Stimulated activated CD8-positive, alpha-beta memory T cell treated with anti-CD3 and anti-CD28 coated beads, Interleukin-7, amount 100 ng/mL, for 24 hours (primary cell): Measurements from ENCODE around the gene CNR1.

Source experiments
- DNase-seq: peaks from one replicate; pipeline ENCODE4 v3.0.0-alpha.2; 2020; ENCODE audit warnings: low read depth

Gene CNR1

DNA sequence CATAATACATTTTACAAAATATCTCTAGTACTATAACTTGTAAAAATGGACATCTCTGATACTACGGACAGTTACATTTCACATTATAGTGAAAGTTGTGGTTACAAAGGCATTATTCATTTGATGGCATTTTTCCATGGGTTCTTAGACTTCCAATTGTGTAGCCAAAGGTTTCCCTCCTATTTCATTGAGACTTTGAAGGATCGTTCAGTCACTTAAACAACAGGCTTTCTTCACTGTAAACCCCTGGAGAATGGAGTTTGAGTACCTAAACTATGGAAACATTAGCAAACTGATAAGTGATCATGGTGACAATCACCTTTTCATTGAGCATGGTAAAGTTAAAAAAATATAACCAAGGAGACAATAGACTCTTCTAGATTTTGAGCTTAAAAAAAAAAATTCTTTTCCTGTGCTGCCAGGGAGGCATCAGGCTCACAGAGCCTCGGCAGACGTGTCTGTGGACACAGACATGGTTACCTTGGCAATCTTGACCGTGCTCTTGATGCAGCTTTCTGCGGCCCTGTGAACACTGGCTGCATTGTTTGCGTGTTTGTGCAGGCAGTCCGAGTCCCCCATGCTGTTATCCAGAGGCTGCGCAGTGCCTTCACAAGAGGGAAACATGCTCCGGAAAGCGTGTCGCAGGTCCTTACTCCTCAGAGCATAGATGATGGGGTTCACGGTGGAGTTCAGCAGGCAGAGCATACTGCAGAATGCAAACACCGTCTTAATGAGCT is 22.6 kb downstream of the CNR1 start:
- DNase-seq, result no peak

DNA sequence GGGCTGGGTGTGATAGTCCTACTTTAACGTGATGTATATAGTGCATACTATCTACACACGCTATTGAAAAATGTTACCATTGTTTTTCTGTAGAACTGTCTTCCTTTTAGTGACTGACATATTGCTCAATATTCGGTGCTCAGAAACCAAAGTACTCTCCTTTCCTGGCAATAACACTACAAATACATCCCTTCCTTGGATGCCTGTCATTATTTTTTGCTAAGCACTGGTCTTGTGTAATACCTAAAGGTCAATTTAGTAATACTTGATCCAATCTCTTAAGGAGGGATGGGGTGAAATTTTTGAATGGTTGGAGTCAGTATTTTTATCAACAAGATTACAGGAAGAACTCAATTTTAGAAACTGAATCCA is 23.9 kb downstream of the CNR1 start:
- no peak for DNase-seq

DNA sequence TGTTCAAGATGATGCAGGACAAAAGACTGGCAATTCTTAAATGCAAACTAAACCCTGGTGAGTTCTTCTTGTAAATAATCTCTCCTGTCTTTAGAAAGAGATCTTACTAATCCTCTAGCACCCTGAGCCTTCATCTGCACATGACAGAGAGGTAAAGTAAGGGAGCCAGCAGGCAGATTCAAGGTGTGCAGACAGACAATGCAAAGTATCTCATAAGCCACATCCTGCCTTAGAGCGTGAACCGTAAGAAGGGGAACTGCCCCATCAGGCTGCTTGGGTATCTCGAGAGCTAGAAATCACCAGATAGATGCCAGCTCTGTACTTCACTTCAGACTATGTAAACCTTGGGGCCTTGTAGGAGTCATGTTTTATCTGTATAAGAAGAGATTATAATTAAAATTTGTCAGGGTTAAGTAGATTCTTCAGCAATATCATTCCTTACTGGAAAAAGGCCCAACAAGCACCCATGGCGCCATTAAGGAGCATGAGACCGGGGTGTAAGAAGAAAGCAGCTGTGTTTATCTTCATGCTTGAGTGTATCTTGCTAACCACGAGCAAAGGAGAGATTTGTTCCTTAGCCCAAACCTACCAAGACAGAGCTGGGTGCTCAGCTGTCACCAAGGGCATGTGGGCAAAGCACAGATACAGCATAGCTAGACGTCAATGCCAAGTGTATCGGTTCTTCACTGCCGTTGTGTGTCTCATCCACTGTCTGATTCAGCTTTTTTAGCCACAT is 24.4 kb downstream of the CNR1 start:
- DNase-seq, result no peak

DNA sequence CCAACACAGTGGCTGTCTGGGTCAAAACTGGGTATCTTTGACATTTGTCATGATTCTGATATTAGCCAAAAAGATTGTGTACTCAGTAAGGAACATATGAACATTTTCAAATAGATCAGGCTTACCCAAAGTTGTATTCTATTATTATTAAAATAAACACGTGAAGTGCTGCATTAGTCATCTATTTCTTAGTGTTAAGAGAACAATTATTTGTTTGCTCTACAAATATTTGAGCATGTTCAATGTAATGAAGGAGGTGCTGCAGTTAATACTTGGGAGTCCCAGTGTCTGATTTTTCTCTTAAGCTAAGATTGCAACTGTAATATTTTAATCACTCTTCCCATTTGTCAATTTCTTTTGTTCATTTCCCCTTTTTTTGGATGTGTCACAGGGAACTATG is 28.2 kb downstream of the CNR1 start:
- no peak for DNase-seq

DNA sequence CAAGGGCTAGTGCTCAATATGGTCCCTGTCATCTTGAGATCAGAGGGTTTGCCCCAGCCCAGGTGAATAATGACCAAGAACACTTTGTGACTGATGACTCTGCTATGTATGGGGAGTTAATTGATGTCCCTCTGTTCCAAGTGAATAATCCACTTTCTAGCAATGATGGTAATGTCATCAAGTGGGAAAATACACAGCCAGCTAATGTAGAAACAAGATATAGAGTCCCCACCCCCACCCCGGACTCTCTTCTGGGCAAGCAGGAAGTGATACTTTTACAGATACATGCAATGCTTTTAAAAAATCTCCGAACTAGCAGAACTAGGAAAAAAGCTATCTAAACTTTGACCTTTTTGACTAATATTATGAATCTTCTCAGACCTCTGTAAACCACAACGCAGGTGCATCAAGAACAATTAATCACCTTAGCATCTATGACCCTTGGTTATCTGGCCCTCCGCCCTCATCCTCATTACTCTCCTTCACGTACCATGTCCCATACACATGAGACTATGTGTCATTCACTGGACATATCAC is 30.5 kb downstream of the CNR1 start:
- no peak for DNase-seq

DNA sequence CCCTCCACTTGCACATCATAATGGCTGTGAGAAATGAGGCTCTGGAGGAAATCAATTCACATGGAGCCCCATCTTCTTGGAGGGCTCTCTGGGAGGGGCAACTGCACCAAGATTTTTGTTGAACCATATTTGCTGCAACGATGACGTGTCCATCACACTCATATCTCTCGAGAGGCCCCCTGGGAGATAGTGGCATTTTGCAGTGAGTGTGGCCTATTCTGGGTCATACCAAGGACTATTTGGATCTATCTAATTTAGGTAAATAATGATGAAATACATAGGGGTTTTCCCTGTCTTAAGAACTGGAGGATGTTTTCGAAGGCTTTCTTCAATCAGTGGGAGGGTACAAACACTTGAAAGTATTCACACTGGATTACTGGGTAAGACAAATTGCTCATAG is 31.6 kb downstream of the CNR1 start:
- no peak for DNase-seq

DNA sequence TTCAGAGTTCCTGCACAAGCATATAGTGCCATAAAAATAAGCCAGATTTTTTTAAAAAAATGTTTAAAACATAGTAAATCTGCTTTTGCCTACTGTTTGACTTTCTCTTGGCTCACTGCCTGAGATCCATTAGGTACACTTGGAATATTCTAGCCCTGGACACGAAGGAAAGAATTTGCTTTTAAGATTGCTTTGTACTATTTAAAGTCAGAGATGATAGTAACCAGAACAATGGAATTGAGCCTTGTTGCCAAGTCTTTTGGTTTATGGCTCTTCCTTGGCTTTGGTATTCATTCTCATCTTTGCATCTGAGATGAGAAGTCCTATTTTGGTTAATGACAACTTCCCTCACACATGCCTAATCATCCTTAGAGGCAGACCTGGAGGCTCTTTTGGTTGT is 32.4 kb downstream of the CNR1 start:
- no peak for DNase-seq

DNA sequence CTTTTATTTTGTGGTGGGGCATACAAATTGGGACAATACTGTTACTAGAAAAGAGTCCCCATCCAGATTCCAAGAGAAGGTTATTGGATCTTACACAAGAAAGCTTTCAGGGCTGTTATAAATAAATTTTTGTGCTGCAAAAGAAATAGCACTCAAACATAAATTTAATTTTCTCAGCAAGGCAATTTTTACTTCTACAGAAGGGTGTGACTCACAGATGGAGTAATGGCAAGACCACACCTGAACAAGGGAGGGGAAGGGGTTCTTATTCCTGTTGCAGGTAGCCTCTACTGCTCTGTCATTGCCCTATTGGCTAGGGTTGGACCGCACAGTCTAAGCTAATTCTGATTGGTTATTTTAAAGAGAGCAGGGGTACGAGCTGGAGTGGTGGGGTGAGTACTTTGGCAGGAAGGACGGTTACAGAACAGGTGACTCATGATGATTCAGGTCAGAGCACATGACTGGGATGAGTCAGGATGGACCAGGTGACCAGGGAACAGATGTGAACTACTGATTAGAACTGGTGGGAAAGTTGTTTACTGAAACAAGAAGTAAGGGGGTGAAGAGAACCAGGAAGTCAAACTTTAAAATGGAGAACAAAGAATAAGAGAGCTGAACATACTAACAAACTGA is 41.1 kb downstream of the CNR1 start:
- no peak for DNase-seq

DNA sequence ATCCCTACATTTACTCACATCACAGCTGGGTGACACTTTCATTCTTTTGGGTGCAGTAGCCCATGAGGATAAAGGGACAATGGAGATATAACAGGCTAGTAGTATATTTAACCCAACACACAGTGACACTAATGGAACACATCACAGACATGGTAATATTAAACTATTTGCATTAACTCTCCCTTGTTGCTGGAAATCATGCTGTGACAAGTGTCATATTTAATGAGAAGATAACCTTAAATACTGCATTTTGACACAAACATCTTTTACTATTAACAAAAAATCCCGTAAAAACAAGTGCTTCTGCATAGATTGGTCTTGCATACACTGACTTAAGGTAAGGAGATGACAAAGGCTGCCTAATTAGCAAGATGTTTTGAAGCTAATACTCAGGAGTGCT is 45.5 kb downstream of the CNR1 start:
- DNase-seq, result no peak

DNA sequence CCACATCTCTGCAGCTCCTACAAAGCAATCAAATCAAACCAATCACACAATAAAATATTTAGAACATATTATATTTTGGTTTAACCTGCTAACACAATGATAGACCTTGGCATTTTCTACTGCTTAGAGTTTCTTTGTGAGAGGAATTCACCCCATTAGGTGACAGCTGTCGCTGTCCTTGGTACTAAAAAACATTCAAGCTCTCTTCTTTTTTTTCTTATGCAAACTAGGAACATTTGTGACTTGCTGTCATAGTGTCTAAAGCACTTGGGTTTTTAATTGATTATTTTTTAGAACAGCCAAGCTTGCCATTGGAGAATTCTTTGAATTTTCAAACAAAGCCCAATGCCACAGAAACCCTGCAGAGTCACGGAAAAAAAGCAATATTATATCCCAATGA is 46.4 kb downstream of the CNR1 start:
- DNase-seq, result no peak

DNA sequence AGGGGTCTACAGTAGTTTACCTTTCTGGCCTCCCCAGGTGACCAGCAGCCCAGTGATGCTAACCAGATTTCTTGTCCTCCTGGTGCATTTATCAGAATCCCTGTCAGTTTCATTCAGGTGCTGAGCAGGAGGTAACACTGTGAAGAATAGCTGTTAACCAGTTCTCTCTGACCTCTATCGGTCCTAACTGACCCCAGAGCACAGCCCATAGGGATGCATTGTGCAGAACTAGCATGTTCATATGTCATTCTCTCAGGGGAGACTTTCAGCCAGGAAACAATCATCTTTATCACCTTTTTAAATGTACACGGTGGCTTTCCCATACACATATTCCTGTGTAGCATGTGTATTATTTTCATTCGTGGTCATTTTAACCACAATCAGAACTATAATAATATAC is 49.9 kb downstream of the CNR1 start:
- no peak for DNase-seq

DNA sequence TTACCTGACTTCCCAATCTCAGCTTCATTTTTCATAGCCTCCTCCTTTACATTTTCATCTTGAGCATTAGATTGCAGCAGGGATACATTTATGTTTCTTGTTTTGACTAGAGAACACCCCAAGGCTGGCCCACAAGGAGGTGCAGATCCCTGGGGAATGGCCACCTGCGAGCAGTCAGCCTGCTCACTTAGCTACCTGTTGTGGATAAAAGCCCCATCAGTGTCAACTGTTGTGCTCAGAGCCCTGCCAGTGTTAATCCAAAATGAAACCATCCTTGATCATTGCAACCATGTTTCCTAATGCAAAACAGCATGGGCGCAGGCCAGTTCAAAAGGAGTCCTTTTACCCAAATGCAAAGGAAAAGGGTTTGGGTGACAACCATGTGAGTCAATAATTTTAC is 50.8 kb downstream of the CNR1 start:
- no peak for DNase-seq

DNA sequence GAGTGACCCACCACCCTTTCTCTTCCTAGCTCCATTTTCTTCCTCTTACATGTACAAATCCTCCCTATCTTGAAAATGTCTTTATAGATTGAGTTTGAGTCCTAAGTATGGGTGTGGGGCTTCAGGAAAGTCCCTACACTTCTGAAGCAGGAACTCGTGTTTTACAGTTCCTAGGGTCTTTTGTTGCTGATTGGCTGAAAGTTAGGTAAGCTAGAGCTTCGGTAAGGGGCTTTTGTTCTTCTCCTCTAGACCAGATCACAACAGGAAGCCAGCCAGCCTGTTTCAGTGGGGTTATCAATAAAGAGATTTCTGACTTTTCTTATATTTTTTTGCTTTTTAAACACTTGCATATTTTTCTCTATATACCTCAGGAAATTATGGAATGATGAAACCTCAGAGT is 51.3 kb downstream of the CNR1 start:
- no peak for DNase-seq

DNA sequence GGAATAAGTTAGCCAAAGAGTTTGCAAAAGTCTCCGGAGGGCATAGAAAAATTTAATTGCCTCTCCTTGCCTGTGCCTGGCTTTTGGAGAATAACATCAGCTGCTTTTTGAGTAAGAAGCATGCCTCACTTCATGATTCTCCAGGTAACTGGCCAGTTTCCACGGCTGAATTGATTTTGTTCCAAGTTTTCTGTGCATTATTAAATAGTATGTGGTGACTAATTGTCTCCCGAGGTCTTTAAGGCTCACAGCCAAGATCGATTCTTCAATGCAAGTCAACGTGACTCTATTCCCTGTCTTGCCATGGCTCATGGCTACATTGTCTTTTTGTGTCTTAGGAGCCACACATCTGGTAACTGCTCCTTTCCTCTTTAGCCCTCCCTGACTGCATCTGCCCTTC is 54.2 kb downstream of the CNR1 start:
- no peak for DNase-seq

DNA sequence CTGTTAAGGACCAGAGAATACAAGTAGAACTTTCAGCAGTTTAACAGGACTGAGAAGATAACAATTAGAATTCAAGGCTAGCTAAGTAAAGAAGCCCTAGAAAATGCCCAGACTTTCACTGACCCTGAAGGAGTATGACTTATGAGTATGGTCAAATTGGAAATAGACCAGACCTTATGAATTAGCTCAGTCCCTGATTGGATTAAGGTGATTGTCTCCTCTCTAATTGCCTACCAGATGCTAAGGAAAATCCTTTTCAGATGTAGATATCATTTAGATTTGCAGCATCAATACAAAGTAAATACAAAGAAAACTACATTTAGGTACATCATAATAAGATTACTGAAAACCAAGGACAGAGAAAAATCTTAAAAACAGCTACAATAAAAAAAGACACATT is 58.9 kb downstream of the CNR1 start:
- no peak for DNase-seq

DNA sequence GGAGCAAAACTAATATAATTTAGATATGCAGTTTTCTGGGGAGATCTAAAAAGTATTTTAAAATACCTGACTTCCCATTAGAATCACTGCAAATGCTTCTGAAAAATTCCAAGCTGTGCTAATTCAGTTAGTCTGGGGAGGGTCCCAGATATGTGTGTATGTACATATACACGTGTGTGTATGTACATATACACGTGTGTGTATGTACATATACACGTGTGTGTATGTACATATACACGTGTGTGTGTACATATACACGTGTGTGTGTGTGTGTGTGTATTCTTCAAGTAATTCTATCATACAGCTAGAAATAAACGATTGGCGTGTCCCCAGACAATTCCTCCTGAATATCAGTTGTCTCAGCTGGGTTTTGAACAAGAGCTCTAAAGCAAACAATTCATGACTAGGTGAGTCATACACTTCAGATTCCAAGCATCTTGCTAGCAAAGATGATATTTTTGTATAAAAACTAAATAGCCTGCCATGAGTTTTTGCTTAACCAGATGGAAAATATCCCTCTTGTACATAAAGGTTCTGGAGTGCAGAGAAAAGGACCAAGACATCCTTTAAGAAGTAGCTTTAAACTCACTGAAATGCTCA is 60.3 kb downstream of the CNR1 start:
- DNase-seq, result no peak
